NCI-H1694 (cell line): Measurements from ENCODE around the gene SYNDIG1.
A peak's percentile ranks its signal among the peaks of the same experiment; 100 is the strongest.

Source experiments
- DNase-seq: peaks from one replicate; lab custom pipeline; 2025; lab: John Stamatoyannopoulos, UW

The SYNDIG1 gene

GRCh38 chr20:24448170-24448569, 21.3 kb upstream of the SYNDIG1 start:
- no peak for DNase-seq

- DNase-seq: no peak
Observed at GRCh38 chr20:24449026-24449720, 20.3 kb upstream of the SYNDIG1 start.

- no peak for DNase-seq
Observed at GRCh38 chr20:24450177-24450576, 19.3 kb upstream of the SYNDIG1 start.

GRCh38 chr20:24450624-24451376, 18.6 kb upstream of the SYNDIG1 start:
- no peak for DNase-seq

- DNase-seq: no peak
Observed at GRCh38 chr20:24451428-24451827, 18.0 kb upstream of the SYNDIG1 start.

GRCh38 chr20:24452016-24452415, 17.4 kb upstream of the SYNDIG1 start:
- DNase-seq: no peak

DNA sequence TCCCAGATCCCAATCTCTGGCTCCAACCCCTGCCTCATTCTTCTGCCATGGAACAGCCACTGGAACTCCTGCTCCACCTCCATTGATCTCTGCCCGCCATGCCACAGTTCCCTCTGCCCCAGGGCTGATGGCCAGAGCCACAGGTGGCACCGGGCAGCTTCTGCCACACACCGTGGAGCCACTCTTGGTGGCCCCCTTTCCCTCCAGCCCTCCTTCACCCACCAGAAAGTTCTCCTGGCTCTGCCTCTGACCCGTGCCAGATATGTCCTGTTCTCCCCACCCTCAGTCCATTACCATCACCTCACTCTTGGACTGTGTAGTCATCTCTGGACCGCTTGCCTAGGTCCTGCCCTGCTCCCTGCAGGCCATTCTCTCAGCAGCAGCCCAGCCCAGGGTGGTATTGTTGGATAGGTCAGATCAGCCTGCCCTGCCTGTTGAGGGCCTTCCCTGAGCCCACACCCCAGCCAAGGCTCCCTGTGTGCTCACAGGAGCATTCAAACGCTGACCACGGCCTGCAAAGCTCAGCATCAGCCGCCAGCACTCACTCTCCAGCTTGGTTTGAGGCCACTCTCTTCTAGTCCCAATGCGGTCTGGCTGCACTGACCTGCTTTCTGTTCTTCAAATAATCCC, 16.8 kb upstream of the SYNDIG1 start:
- no peak for DNase-seq

GRCh38 chr20:24453869-24454268, 15.6 kb upstream of the SYNDIG1 start:
- no peak for DNase-seq

- DNase-seq: no peak
Observed at GRCh38 chr20:24455081-24455480, 14.3 kb upstream of the SYNDIG1 start.

- DNase-seq: no peak
Observed at GRCh38 chr20:24456398-24456781, 13.0 kb upstream of the SYNDIG1 start.

- peak; percentile 53 for DNase-seq
Observed at GRCh38 chr20:24458436-24458835, 11.0 kb upstream of the SYNDIG1 start.

- no peak for DNase-seq
Observed at GRCh38 chr20:24459733-24460132, 9.7 kb upstream of the SYNDIG1 start.

GRCh38 chr20:24460712-24461111, 8.7 kb upstream of the SYNDIG1 start:
- no peak for DNase-seq

GRCh38 chr20:24461848-24462247, 7.6 kb upstream of the SYNDIG1 start:
- DNase-seq: no peak

- DNase-seq: peak; percentile 32
Observed at GRCh38 chr20:24462460-24463010, 6.9 kb upstream of the SYNDIG1 start.

- no peak for DNase-seq
Observed at GRCh38 chr20:24465159-24465558, 4.3 kb upstream of the SYNDIG1 start.

DNA sequence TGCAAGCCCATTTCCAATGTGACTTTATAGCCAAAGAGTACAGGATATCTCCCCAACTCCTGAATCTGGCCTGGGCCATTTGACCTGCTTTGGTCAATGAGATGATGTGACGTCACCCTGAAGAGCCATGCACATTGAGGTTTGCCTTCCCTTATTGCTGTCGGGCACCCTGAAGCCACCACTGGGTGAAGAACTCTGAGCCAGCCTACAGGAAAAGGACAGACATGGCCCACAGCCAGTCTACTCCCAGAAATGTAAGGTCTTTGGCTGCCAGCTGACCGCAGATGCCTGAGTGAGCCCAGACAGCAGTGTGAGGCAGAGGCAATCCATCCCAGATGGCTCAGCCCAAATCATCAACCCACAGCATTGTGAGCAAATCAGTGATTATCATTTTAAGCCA, 3.7 kb upstream of the SYNDIG1 start:
- no peak for DNase-seq

DNA sequence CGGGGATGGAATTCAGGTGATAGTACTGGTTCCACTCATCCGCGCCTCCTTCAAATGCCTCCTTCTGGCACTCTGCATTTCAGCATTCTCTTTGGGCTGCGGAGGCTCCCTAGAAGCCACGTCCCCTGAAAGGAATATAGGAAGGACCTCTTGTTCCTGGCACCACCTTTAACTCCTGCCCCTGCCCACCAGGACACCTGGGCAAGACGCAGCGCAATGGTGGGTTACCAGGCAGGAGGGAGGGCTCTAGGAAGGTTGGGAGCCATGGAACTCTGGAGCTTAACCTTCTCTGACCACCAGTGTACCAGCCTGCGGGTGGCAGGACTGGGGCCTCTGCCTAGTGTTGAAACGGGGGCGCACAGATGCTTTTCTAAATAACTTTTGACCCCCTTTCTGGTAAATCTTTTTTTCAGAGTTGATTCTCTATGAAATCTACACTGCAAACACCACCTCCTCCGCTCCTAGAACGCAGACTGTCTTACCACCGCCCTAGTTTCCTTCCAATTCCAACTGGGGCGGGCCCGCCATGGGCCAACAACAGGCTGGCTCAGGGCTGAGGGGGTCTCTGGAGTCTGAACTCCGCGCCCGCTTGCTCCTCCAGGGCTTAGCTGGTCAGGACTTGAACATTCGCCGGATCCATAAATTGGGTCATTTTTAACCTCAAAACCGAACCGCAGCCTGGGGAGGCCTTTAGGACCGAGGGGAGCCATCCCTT, 871 bp upstream of the SYNDIG1 start:
- no peak for DNase-seq

DNA sequence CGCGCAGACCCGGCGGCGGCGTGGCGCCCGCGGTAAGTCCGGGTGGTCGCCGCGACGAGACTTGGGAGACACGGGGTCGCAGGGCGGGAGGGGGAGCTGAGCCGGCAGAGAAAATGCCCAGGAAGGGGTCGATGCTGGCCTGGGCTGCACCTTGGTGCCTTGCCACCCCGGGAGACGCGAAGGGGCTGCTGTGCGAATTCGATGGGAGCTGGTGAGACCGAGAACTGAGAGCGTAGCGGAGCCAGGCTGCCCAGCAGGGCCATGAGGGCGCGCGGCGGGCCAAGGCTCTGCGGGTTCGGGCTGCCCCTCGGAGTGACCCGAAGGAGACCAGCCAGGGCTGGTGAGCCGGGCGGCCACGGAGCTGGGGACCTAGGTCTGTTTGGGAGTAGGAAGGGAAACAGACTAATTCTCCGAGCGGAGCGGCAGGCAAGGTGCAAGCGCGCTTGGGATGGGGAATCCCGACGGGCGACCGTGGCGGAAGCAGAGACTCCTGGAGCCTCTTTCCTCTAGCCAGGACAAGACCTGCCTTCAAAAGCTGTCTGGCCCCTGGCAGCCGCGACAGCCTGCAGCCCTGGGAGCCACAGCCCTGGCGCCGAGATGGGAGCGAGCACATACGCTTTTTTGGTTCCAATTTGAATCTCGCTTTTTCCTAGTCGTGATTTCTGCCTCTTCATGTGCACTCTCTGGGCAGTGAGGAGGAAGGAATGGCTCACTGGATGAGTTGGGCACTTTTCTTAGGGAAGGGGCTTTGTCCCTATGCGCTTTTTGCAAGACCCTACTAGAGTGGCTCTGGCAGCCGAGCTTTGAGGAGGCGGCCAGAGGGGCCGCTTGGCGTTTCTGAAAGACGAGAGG, 691 bp downstream of the SYNDIG1 start:
- no peak for DNase-seq

GRCh38 chr20:24470746-24471582, 1.5 kb downstream of the SYNDIG1 start:
- DNase-seq: no peak
